Smooth muscle cell (in vitro differentiated cells): ENCODE measurements around the gene CYRIA. TPM values are rescaled to one million over a fixed set of nuclear protein-coding genes. Genes with fewer than 3 reads are reported as not detected.

Experiments
- DNase-seq: peaks from one replicate; lab custom pipeline; 2025; ENCODE audit not compliant: unreplicated experiment; lab: John Stamatoyannopoulos, UW
- H2AFZ ChIP-seq: fragments of 200-600 bp; sonication (generic); 2 replicates; pipeline ENCODE4 v1.6.0; 2016; ENCODE audit warnings: antibody characterized with exemption, low read depth, mild to moderate bottlenecking
- H3F3A ChIP-seq: fragments of 200-600 bp; sonication (generic); 2 replicates; pipeline ENCODE4 v1.6.0; 2017; ENCODE audit warnings: antibody characterized with exemption, low read depth
- H3K27ac ChIP-seq: fragments of 200-600 bp; sonication (generic); 2 replicates; pipeline ENCODE4 v1.5.1; 2016; ENCODE audit warnings: low read depth, mild to moderate bottlenecking
- H3K27me3 ChIP-seq: fragments of 200-600 bp; sonication (generic); 2 replicates; pipeline ENCODE4 v1.6.1; 2016; ENCODE audit warnings: low read depth, mild to moderate bottlenecking
- H3K36me3 ChIP-seq: fragments of 200-600 bp; sonication (generic); 2 replicates; pipeline ENCODE4 v1.5.1; 2016; ENCODE audit warnings: low read depth
- H3K4me1 ChIP-seq: fragments of 200-600 bp; sonication (generic); 2 replicates; pipeline ENCODE4 v1.5.1; 2016; ENCODE audit warnings: low read depth
- H3K4me2 ChIP-seq: fragments of 200-600 bp; sonication (generic); 2 replicates; pipeline ENCODE4 v1.6.0; 2016; ENCODE audit warnings: mild to moderate bottlenecking
- H3K4me3 ChIP-seq: fragments of 200-600 bp; sonication (generic); 2 replicates; pipeline ENCODE4 v1.5.1; 2016; ENCODE audit warnings: mild to moderate bottlenecking
- H3K79me2 ChIP-seq: fragments of 200-600 bp; sonication (generic); 2 replicates; pipeline ENCODE4 v1.6.0; 2016; ENCODE audit warnings: low read depth, mild to moderate bottlenecking
- H3K9ac ChIP-seq: fragments of 200-600 bp; sonication (generic); 2 replicates; pipeline ENCODE4 v1.6.0; 2016; ENCODE audit warnings: low read depth
- H3K9me3 ChIP-seq: fragments of 200-600 bp; sonication (generic); replicated peaks from 2 replicates; pipeline ENCODE4 v1.5.1; 2016; ENCODE audit warnings: low read depth
- H4K20me1 ChIP-seq: fragments of 200-600 bp; sonication (generic); 2 replicates; pipeline ENCODE4 v1.6.0; 2016; ENCODE audit warnings: low read depth
- CTCF ChIP-seq: fragments of 200-600 bp; sonication (generic); IDR thresholded peaks from 2 replicates; pipeline ENCODE4 v1.5.1; 2017; ENCODE audit warnings: borderline replicate concordance, mild to moderate bottlenecking, antibody characterized with exemption; ENCODE audit not compliant: insufficient read depth, poor library complexity, severe bottlenecking
- WGBS: methylation state at CpG from one replicate; pipeline ENCODE4 v1.1.7; 2016; ENCODE audit warnings: low lambda C conversion rate; 5-methylcytosine and 5-hydroxymethylcytosine counted together
- polyA plus RNA-seq: library from polyadenylated mRNA; unstranded; fragments of >200 nt; fragmentation: Nextera tagmentation; extraction: Ambion mirVana; gene quantifications from 2 replicates; pipeline ENCODE4 v1.2.1, GENCODE V29; 2016
- total RNA-seq: library from RNA; depleted of rRNA; stranded (reverse); fragments of >200 nt; gene quantifications from 2 replicates; pipeline ENCODE4 v1.2.3, GENCODE V29; 2014

The CYRIA gene
- total and polyA plus RNA-seq, 2 experiments from 2014 or later, result 1.7 to 5.8 TPM

GRCh38 chr2:16680781-16681180, 15.1 kb upstream of the CYRIA start:
- TF ChIP-seq CTCF, result no peak
- no peaks in the 10 kb centered on the region for H3K9me3 ChIP-seq
- no peaks in the 10 kb centered on the region for H3K27me3 ChIP-seq
- H3F3A ChIP-seq, result no peaks in the 10 kb centered on the region
- DNase-seq, result no peak
- peaks cover 4% of the 10 kb centered on the region for H3K36me3 ChIP-seq
- H3K79me2 ChIP-seq, result no peaks in the 10 kb centered on the region
- no peak overlapping the region for H3K4me2 ChIP-seq
- H3K9ac ChIP-seq, result no peak overlapping the region
- no peaks in the 10 kb centered on the region for H3K4me1 ChIP-seq
- no peak overlapping the region for H3K4me3 ChIP-seq
- 72% methylated on average over 5 of the region's 5 CpGs for WGBS
- H3K27ac ChIP-seq, result no peak overlapping the region
- H2AFZ ChIP-seq, result no peak overlapping the region
- H4K20me1 ChIP-seq, result no peaks in the 10 kb centered on the region

DNA sequence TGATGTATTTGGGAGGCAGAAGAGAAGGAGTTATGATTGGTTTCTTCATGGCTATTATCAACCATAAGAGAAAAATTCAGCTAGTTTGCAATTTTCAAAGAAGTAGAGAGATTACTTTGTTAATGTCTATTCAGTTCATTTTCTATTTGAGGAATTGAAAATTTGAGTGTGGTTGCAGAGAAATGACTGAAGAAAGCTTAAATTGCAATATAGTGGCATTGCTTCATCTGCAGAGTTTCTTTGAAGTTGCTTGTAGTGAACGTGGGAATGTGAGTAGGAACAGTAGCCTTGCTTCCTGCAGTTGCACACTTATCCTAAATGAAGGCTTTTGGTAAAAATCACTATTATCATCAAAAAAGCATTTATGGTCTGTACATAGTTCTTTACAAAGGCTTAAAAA, 14.7 kb upstream of the CYRIA start:
- no peaks in the 10 kb centered on the region for H3K27me3 ChIP-seq
- no peak overlapping the region for H3K4me3 ChIP-seq
- no peak overlapping the region for H3K27ac ChIP-seq
- H3K36me3 ChIP-seq, result peaks cover 4% of the 10 kb centered on the region
- H3F3A ChIP-seq, result no peaks in the 10 kb centered on the region
- TF ChIP-seq CTCF, result no peak
- H4K20me1 ChIP-seq, result no peaks in the 10 kb centered on the region
- no peaks in the 10 kb centered on the region for H3K79me2 ChIP-seq
- no peak for DNase-seq
- H3K4me2 ChIP-seq, result no peak overlapping the region
- H3K4me1 ChIP-seq, result no peaks in the 10 kb centered on the region
- H3K9me3 ChIP-seq, result no peaks in the 10 kb centered on the region
- WGBS, result 81% methylated on average over 1 of the region's 1 CpG
- no peak overlapping the region for H2AFZ ChIP-seq
- H3K9ac ChIP-seq, result no peak overlapping the region

DNA sequence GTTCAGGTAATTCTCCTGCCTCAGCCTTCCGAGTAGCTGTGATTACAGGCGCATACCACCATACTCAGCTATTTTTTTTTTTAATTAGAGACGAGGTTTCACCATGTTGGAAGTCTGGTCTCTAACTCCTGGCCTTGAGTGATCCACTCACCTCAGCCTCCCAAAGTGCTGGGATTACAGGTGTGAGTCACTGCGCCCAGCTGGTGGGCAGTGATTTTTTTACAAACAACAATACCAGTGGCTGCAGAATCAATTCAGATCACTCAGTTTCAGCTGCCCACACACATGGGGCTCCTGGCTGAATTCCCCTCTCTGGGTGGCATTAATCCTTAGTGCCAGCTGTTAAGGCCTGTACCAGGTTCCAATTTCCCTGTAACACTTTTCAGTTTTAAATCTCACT, 13.3 kb upstream of the CYRIA start:
- Histone ChIP-seq H3K79me2 (no peaks in the 10 kb centered on the region), H3K4me2 (no peak overlapping the region), H3K4me3 (no peak overlapping the region), H3K9me3 (no peaks in the 10 kb centered on the region), H3K9ac (no peak overlapping the region), H4K20me1 (no peaks in the 10 kb centered on the region), H3K27me3 (no peaks in the 10 kb centered on the region), H3F3A (no peaks in the 10 kb centered on the region), H2AFZ (no peak overlapping the region), H3K27ac (no peak overlapping the region), H3K4me1 (no peaks in the 10 kb centered on the region), H3K36me3 (peaks cover 4% of the 10 kb centered on the region)
- DNase-seq, result no peak
- no peak for TF ChIP-seq CTCF
- 69% methylated on average over 4 of the region's 4 CpGs for WGBS

- Histone ChIP-seq H3K4me3 (no peak overlapping the region), H3K27ac (no peak overlapping the region), H3K4me2 (no peak overlapping the region), H3K4me1 (no peaks in the 10 kb centered on the region), H4K20me1 (no peaks in the 10 kb centered on the region), H3K9ac (no peak overlapping the region), H3K79me2 (no peaks in the 10 kb centered on the region), H3K27me3 (no peaks in the 10 kb centered on the region), H3F3A (no peaks in the 10 kb centered on the region), H3K36me3 (peaks cover 4% of the 10 kb centered on the region), H2AFZ (no peak overlapping the region), H3K9me3 (no peaks in the 10 kb centered on the region)
- no peak for DNase-seq
- WGBS, result 94% methylated on average over 1 of the region's 1 CpG
- no peak for TF ChIP-seq CTCF
Measured at GRCh38 chr2:16677875-16678274, 12.2 kb upstream of the CYRIA start.
